OCI-LY7 (cell line): ENCODE measurements around the gene ETS2. TPM values are rescaled to one million over a fixed set of nuclear protein-coding genes. Genes with fewer than 3 reads are reported as not detected.

Experiments
- BruUV-seq: library from RNA; stranded (reverse); fragments of 400-500 nt; replicated peaks from 2 replicates; lab custom pipeline; 2021; lab: Mats Ljungman, UMichigan
- CTCF ChIA-PET: fragments of 300-600 bp; sonication (Branson Sonifier 250); formaldehyde crosslinking; loops from one replicate; lab custom pipeline; 2022; ENCODE audit warnings: antibody characterized with exemption; ENCODE audit not compliant: unreplicated experiment; lab: Charles Lee
- POLR2A ChIA-PET: fragments of 300-600 bp; sonication (Branson Sonifier 250); formaldehyde crosslinking; loops from one replicate; lab custom pipeline; 2022; ENCODE audit warnings: antibody characterized with exemption; lab: Charles Lee
- DNase-seq: peaks from one replicate; pipeline ENCODE4 v3.0.0-alpha.2; 2015; ENCODE audit warnings: low spot score
- H2AFZ ChIP-seq: fragments of 200-600 bp; sonication (generic), shearing (Covaris generic); 2 replicates; pipeline ENCODE4 v1.6.1; 2014; ENCODE audit warnings: mild to moderate bottlenecking, antibody characterized with exemption, low read length, moderate library complexity
- H3K27ac ChIP-seq: fragments of 200-600 bp; sonication (generic); 2 replicates; pipeline ENCODE4 v1.5.1; 2014; ENCODE audit warnings: mixed run types, low read depth, mild to moderate bottlenecking, moderate library complexity, low read length, inconsistent platforms; ENCODE audit not compliant: poor library complexity, severe bottlenecking
- H3K36me3 ChIP-seq: fragments of 200-600 bp; sonication (generic); 2 replicates; pipeline ENCODE4 v1.6.1; 2014; ENCODE audit warnings: mild to moderate bottlenecking, antibody characterized with exemption, low read length, moderate library complexity, mixed read lengths; ENCODE audit not compliant: insufficient read depth
- H3K4me1 ChIP-seq: fragments of 200-600 bp; sonication (generic); 2 replicates; pipeline ENCODE4 v1.5.1; 2014; ENCODE audit warnings: mild to moderate bottlenecking, low read length; ENCODE audit not compliant: insufficient read depth, poor library complexity, severe bottlenecking
- H3K4me2 ChIP-seq: fragments of 200-600 bp; sonication (generic); 2 replicates; pipeline ENCODE4 v1.6.1; 2014; ENCODE audit warnings: mild to moderate bottlenecking, low read length
- H3K4me3 ChIP-seq: fragments of 200-600 bp; sonication (generic); 2 replicates; pipeline ENCODE4 v1.5.1; 2014; ENCODE audit warnings: mild to moderate bottlenecking, low read depth, low read length; ENCODE audit not compliant: poor library complexity, severe bottlenecking
- H3K79me2 ChIP-seq: fragments of 200-600 bp; sonication (generic); 2 replicates; pipeline ENCODE4 v1.6.1; 2016; ENCODE audit warnings: low read depth, mild to moderate bottlenecking, low read length, moderate library complexity, mixed read lengths; ENCODE audit not compliant: insufficient read depth
- H3K9me2 ChIP-seq: fragments of 200-600 bp; sonication (generic); 2 replicates; pipeline ENCODE4 v1.6.1; 2016; ENCODE audit warnings: mild to moderate bottlenecking, low read length, mixed read lengths; ENCODE audit not compliant: insufficient read depth
- H3K9me3 ChIP-seq: fragments of 200-600 bp; sonication (generic); 2 replicates; pipeline ENCODE4 v1.6.1; 2014; ENCODE audit warnings: mild to moderate bottlenecking, mixed run types, low read length, mixed read lengths
- H4K20me1 ChIP-seq: fragments of 200-600 bp; sonication (generic); 2 replicates; pipeline ENCODE4 v1.6.1; 2014; ENCODE audit warnings: mild to moderate bottlenecking, antibody characterized with exemption, low read length, moderate library complexity, mixed read lengths; ENCODE audit not compliant: insufficient read depth
- EZH2phosphoT487 ChIP-seq: fragments of 200-600 bp; sonication (generic); IDR thresholded peaks from 2 replicates; pipeline ENCODE4 v1.6.1; 2018; ENCODE audit warnings: low read depth, borderline replicate concordance, mild to moderate bottlenecking, mixed run types, antibody characterized with exemption, low read length, moderate library complexity, mixed read lengths
- intact Hi-C: fragments of 100-400 bp; cut with micrococcal nuclease; formaldehyde crosslinking; loops from one replicate; pipeline ENCODE4 v1.10.0; 2022; ENCODE audit not compliant: unreplicated experiment
- total RNA-seq, 2 experiments: library from RNA; depleted of rRNA in 1 of 2; stranded (reverse); fragments of >200 nt in 1 of 2; shearing (Covaris generic) in 1 of 2; gene quantifications; 2 replicates each; pipeline ENCODE4 v1.2.3, GENCODE V29; 2014 to 2022
- TF ChIP-seq, protein P1 (sequence below): fragments of 200-600 bp; sonication (generic); conservative IDR thresholded peaks from 2 replicates; pipeline ENCODE4 v1.5.1; 2014; ENCODE audit warnings: mild to moderate bottlenecking, antibody characterized with exemption, low read length, moderate library complexity, mixed read lengths

Gene ETS2
- total RNA-seq, 2 experiments from 2014 or later = 9.8 to 24.1 TPM

DNA sequence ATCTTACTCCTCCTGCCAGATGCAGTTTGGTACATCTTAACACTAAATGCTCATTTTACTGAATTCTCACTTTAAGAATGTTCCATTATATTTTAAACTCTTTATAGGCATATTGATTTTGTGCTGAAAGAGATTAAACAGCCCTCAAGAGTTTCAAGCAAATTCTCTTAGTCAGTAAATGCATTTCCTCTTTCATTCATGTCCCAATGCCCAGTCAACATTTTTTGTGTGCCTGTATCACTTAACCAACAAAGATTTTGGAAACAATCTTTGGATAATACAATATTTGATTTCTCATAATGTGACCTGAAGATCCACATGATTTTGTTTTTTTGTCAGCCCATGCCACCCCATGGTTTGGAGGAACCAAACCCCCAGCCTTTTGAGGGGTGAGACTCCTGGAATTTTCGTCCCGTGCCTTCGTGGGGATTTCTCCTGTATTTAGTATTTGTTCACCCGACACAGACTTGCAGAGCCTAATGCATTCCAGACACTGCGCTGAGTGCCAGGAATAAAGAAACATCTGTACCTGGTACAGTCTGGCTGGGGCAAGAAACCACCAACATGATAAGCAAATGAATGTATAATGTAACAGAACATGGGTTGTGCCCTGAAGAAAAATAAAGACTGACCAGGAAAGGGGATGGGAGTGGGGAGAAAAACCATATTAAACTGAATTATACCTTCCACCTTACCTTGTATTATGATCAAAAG lies 47.1 kb upstream of the ETS2 start:
- no peak overlapping the region for H2AFZ ChIP-seq
- H3K9me2 ChIP-seq = no peaks in the 10 kb centered on the region
- POLR2A ChIA-PET = interaction anchor here (0.6 kb wide), 1 partner anchor 1389 kb away, joined by 4 read pairs; no protein-coding TSS in a partner anchor

DNA sequence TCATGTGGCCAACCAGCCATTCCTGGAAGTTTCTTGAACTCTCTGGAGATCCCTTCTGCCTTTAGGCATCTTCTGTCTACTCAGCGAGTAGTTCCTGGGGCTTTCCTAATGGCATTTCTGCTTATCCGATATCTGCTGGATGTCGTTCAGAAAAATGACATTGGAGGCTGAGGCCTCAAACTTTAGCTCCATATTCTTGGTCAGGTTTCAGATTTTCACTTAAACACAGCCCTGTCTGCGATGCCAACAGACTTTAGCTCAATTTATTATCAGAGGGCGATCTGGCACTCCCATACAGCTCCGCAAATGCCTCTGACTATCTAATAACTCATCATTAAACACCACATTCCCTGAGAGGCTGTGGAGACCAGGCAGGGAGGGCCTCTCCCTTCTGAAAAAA lies 46.3 kb upstream of the ETS2 start:
- intact Hi-C loops = no loop called here
- DNase-seq = no peak
- H2AFZ ChIP-seq = no peak overlapping the region
- BruUV-seq = no TSS peak
- ChIA-PET CTCF (interaction anchor here (1.2 kb wide), 1 partner anchor 28 kb away, joined by 3 read pairs; no protein-coding TSS in a partner anchor), POLR2A (interaction anchor here (0.6 to 1.1 kb wide), 2 partner anchors 11 to 1388 kb away, joined by 4 read pairs; no protein-coding TSS in a partner anchor)
- H3K27ac ChIP-seq = no peak overlapping the region
- TF ChIP-seq, protein P1, sequence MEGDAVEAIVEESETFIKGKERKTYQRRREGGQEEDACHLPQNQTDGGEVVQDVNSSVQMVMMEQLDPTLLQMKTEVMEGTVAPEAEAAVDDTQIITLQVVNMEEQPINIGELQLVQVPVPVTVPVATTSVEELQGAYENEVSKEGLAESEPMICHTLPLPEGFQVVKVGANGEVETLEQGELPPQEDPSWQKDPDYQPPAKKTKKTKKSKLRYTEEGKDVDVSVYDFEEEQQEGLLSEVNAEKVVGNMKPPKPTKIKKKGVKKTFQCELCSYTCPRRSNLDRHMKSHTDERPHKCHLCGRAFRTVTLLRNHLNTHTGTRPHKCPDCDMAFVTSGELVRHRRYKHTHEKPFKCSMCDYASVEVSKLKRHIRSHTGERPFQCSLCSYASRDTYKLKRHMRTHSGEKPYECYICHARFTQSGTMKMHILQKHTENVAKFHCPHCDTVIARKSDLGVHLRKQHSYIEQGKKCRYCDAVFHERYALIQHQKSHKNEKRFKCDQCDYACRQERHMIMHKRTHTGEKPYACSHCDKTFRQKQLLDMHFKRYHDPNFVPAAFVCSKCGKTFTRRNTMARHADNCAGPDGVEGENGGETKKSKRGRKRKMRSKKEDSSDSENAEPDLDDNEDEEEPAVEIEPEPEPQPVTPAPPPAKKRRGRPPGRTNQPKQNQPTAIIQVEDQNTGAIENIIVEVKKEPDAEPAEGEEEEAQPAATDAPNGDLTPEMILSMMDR = no peak
- TF ChIP-seq EZH2phosphoT487 = no peak
- no peak overlapping the region for H3K4me2 ChIP-seq
- H3K79me2 ChIP-seq = no peaks in the 10 kb centered on the region
- no peaks in the 10 kb centered on the region for H3K9me2 ChIP-seq
- no peaks in the 10 kb centered on the region for H3K9me3 ChIP-seq
- no peaks in the 10 kb centered on the region for H4K20me1 ChIP-seq
- H3K4me3 ChIP-seq = no peak overlapping the region
- no peaks in the 10 kb centered on the region for H3K4me1 ChIP-seq
- H3K36me3 ChIP-seq = no peaks in the 10 kb centered on the region

More for the DNA sequence above, 47.1 kb upstream of the ETS2 start:
- Histone ChIP-seq H3K36me3 (no peaks in the 10 kb centered on the region), H3K4me3 (no peak overlapping the region), H3K27ac (no peak overlapping the region), H3K79me2 (no peaks in the 10 kb centered on the region), H4K20me1 (no peaks in the 10 kb centered on the region), H3K9me3 (no peaks in the 10 kb centered on the region), H3K4me1 (no peaks in the 10 kb centered on the region), H3K4me2 (no peak overlapping the region)
- DNase-seq = no peak
- intact Hi-C loops = no loop called here
- CTCF ChIA-PET = interaction anchor here (1.2 kb wide), 1 partner anchor 29 kb away, joined by 3 read pairs; no protein-coding TSS in a partner anchor
- no TSS peak for BruUV-seq
- TF ChIP-seq, protein P1 = no peak
- TF ChIP-seq EZH2phosphoT487 = no peak
